ENCODE data around the gene TNFSF13B.
"Not testable (repeated sequence)": the region's sequence is repeated elsewhere in the genome, so short reads cannot be mapped to it uniquely, and the experiment has no call there.

TNFSF13B gene

GRCh38 chr13:108266321-108266990, 3.1 kb upstream of the TNFSF13B start:
- no peaks in the 10 kb centered on the region for H3K36me3 ChIP-seq (ENCODE audit: control insufficient read depth in 1 of 2, insufficient read depth in 2 of 2, low read length in 2 of 2)
- peaks cover 3 to 9% of the 10 kb centered on the region in 2 donors for H3K4me1 ChIP-seq (ENCODE audit: control insufficient read depth in 1 of 2, insufficient read depth in 2 of 2, low read length in 2 of 2)
- peak overlapping the region; percentile 5 for H3K27ac ChIP-seq (ENCODE audit: low read length)
- H3K27me3 ChIP-seq (ENCODE audit: low read depth, low read length): no peaks in the 10 kb centered on the region
- no peak overlapping the region for H3K4me3 ChIP-seq (ENCODE audit: low read depth in 1 of 2, low read length in 2 of 2)
- H3K9me3 ChIP-seq (ENCODE audit: control insufficient read depth in 1 of 2, low read length in 2 of 2): no peaks in the 10 kb centered on the region

GRCh38 chr13:108267347-108267746, 2.2 kb upstream of the TNFSF13B start:
- H3K4me3 ChIP-seq (ENCODE audit: low read depth in 1 of 2, low read length in 2 of 2): no peak overlapping the region
- no peaks in the 10 kb centered on the region for H3K9me3 ChIP-seq (ENCODE audit: control insufficient read depth in 1 of 2, low read length in 2 of 2)
- peaks cover 3 to 9% of the 10 kb centered on the region in 2 donors for H3K4me1 ChIP-seq (ENCODE audit: control insufficient read depth in 1 of 2, insufficient read depth in 2 of 2, low read length in 2 of 2)
- no peaks in the 10 kb centered on the region for H3K36me3 ChIP-seq (ENCODE audit: control insufficient read depth in 1 of 2, insufficient read depth in 2 of 2, low read length in 2 of 2)
- H3K27ac ChIP-seq (ENCODE audit: low read length): peak overlapping the region; percentile 5
- no peaks in the 10 kb centered on the region for H3K27me3 ChIP-seq (ENCODE audit: low read depth, low read length)

- H3K27ac ChIP-seq (ENCODE audit: low read length); H3K36me3 ChIP-seq (ENCODE audit: control insufficient read depth in 1 of 2, insufficient read depth in 2 of 2, low read length in 2 of 2); H3K4me3 ChIP-seq (ENCODE audit: low read depth in 1 of 2, low read length in 2 of 2); H3K9me3 ChIP-seq (ENCODE audit: control insufficient read depth in 1 of 2, low read length in 2 of 2); H3K27me3 ChIP-seq (ENCODE audit: low read depth, low read length); H3K4me1 ChIP-seq (ENCODE audit: control insufficient read depth in 1 of 2, insufficient read depth in 2 of 2, low read length in 2 of 2): not testable (repeated sequence)
Observed at GRCh38 chr13:108267855-108268254, 1.7 kb upstream of the TNFSF13B start.

GRCh38 chr13:108268466-108269112, 929 bp upstream of the TNFSF13B start:
- Histone ChIP-seq H3K4me1 (ENCODE audit: control insufficient read depth in 1 of 2, insufficient read depth in 2 of 2, low read length in 2 of 2) (peaks cover 3 to 9% of the 10 kb centered on the region in 2 donors), H3K9me3 (ENCODE audit: control insufficient read depth in 1 of 2, low read length in 2 of 2) (no peaks in the 10 kb centered on the region), H3K27me3 (ENCODE audit: low read depth, low read length) (no peaks in the 10 kb centered on the region), H3K36me3 (ENCODE audit: control insufficient read depth in 1 of 2, insufficient read depth in 2 of 2, low read length in 2 of 2) (no peaks in the 10 kb centered on the region), H3K27ac (ENCODE audit: low read length) (peak overlapping the region; percentile 52), H3K4me3 (ENCODE audit: low read depth in 1 of 2, low read length in 2 of 2) (no peak overlapping the region)

GRCh38 chr13:108270442-108270841, 924 bp downstream of the TNFSF13B start:
- Histone ChIP-seq H3K4me1 (ENCODE audit: control insufficient read depth in 1 of 2, insufficient read depth in 2 of 2, low read length in 2 of 2) (peaks cover 3 to 9% of the 10 kb centered on the region in 2 donors), H3K36me3 (ENCODE audit: control insufficient read depth in 1 of 2, insufficient read depth in 2 of 2, low read length in 2 of 2) (no peaks in the 10 kb centered on the region), H3K9me3 (ENCODE audit: control insufficient read depth in 1 of 2, low read length in 2 of 2) (no peaks in the 10 kb centered on the region), H3K4me3 (ENCODE audit: low read depth in 1 of 2, low read length in 2 of 2) (peak overlapping the region; percentile 70 to 75), H3K27ac (ENCODE audit: low read length) (peak overlapping the region; percentile 52), H3K27me3 (ENCODE audit: low read depth, low read length) (no peaks in the 10 kb centered on the region)

- H3K36me3 ChIP-seq (ENCODE audit: control insufficient read depth in 1 of 2, insufficient read depth in 2 of 2, low read length in 2 of 2): no peaks in the 10 kb centered on the region
- H3K4me1 ChIP-seq (ENCODE audit: control insufficient read depth in 1 of 2, insufficient read depth in 2 of 2, low read length in 2 of 2): peaks cover 3 to 9% of the 10 kb centered on the region in 2 donors
- H3K9me3 ChIP-seq (ENCODE audit: control insufficient read depth in 1 of 2, low read length in 2 of 2): no peaks in the 10 kb centered on the region
- H3K27ac ChIP-seq (ENCODE audit: low read length): no peak overlapping the region
- H3K27me3 ChIP-seq (ENCODE audit: low read depth, low read length): no peaks in the 10 kb centered on the region
- no peak overlapping the region for H3K4me3 ChIP-seq (ENCODE audit: low read depth in 1 of 2, low read length in 2 of 2)
Observed at GRCh38 chr13:108272333-108272732, 2.8 kb downstream of the TNFSF13B start.

GRCh38 chr13:108273429-108274118, 4.1 kb downstream of the TNFSF13B start:
- H3K27ac ChIP-seq (ENCODE audit: low read length): no peak overlapping the region
- no peak overlapping the region for H3K4me3 ChIP-seq (ENCODE audit: low read depth in 1 of 2, low read length in 2 of 2)
- H3K27me3 ChIP-seq (ENCODE audit: low read depth, low read length): no peaks in the 10 kb centered on the region
- H3K4me1 ChIP-seq (ENCODE audit: control insufficient read depth in 1 of 2, insufficient read depth in 2 of 2, low read length in 2 of 2): peaks cover 3 to 9% of the 10 kb centered on the region in 2 donors
- no peaks in the 10 kb centered on the region for H3K9me3 ChIP-seq (ENCODE audit: control insufficient read depth in 1 of 2, low read length in 2 of 2)
- no peaks in the 10 kb centered on the region for H3K36me3 ChIP-seq (ENCODE audit: control insufficient read depth in 1 of 2, insufficient read depth in 2 of 2, low read length in 2 of 2)

GRCh38 chr13:108274718-108275117, 5.2 kb downstream of the TNFSF13B start:
- H3K4me3 ChIP-seq (ENCODE audit: low read depth in 1 of 2, low read length in 2 of 2): no peak overlapping the region
- H3K27me3 ChIP-seq (ENCODE audit: low read depth, low read length): no peaks in the 10 kb centered on the region
- H3K4me1 ChIP-seq (ENCODE audit: control insufficient read depth in 1 of 2, insufficient read depth in 2 of 2, low read length in 2 of 2): peaks cover 0 to 9% of the 10 kb centered on the region in 2 donors
- H3K9me3 ChIP-seq (ENCODE audit: control insufficient read depth in 1 of 2, low read length in 2 of 2): no peaks in the 10 kb centered on the region
- no peaks in the 10 kb centered on the region for H3K36me3 ChIP-seq (ENCODE audit: control insufficient read depth in 1 of 2, insufficient read depth in 2 of 2, low read length in 2 of 2)
- no peak overlapping the region for H3K27ac ChIP-seq (ENCODE audit: low read length)

GRCh38 chr13:108276060-108276459, 6.5 kb downstream of the TNFSF13B start:
- Histone ChIP-seq H3K27ac (ENCODE audit: low read length) (no peak overlapping the region), H3K4me3 (ENCODE audit: low read depth in 1 of 2, low read length in 2 of 2) (peak overlapping the region in 1 of 2 donors; percentile 2)

GRCh38 chr13:108278466-108278865, 8.9 kb downstream of the TNFSF13B start:
- H3K4me1 ChIP-seq (ENCODE audit: control insufficient read depth in 1 of 2, insufficient read depth in 2 of 2, low read length in 2 of 2): no peaks in the 10 kb centered on the region
- no peaks in the 10 kb centered on the region for H3K27me3 ChIP-seq (ENCODE audit: low read depth, low read length)
- H3K27ac ChIP-seq (ENCODE audit: low read length): no peak overlapping the region
- H3K4me3 ChIP-seq (ENCODE audit: low read depth in 1 of 2, low read length in 2 of 2): no peak overlapping the region
- no peaks in the 10 kb centered on the region for H3K36me3 ChIP-seq (ENCODE audit: control insufficient read depth in 1 of 2, insufficient read depth in 2 of 2, low read length in 2 of 2)
- H3K9me3 ChIP-seq (ENCODE audit: control insufficient read depth in 1 of 2, low read length in 2 of 2): no peaks in the 10 kb centered on the region

More at GRCh38 chr13:108276060-108276459, 6.5 kb downstream of the TNFSF13B start:
- Histone ChIP-seq H3K9me3 (ENCODE audit: control insufficient read depth in 1 of 2, low read length in 2 of 2) (no peaks in the 10 kb centered on the region), H3K4me1 (ENCODE audit: control insufficient read depth in 1 of 2, insufficient read depth in 2 of 2, low read length in 2 of 2) (no peaks in the 10 kb centered on the region), H3K36me3 (ENCODE audit: control insufficient read depth in 1 of 2, insufficient read depth in 2 of 2, low read length in 2 of 2) (no peaks in the 10 kb centered on the region), H3K27me3 (ENCODE audit: low read depth, low read length) (no peaks in the 10 kb centered on the region)

- Histone ChIP-seq H3K9me3 (ENCODE audit: control insufficient read depth in 1 of 2, low read length in 2 of 2) (no peaks in the 10 kb centered on the region), H3K27me3 (ENCODE audit: low read depth, low read length) (no peaks in the 10 kb centered on the region), H3K4me3 (ENCODE audit: low read depth in 1 of 2, low read length in 2 of 2) (no peak overlapping the region), H3K36me3 (ENCODE audit: control insufficient read depth in 1 of 2, insufficient read depth in 2 of 2, low read length in 2 of 2) (no peaks in the 10 kb centered on the region), H3K27ac (ENCODE audit: low read length) (no peak overlapping the region), H3K4me1 (ENCODE audit: control insufficient read depth in 1 of 2, insufficient read depth in 2 of 2, low read length in 2 of 2) (no peaks in the 10 kb centered on the region)
Observed at GRCh38 chr13:108281901-108282300, 12.4 kb downstream of the TNFSF13B start.

Measured in muscle layer of duodenum (tissue), 2 donors.